Esophagus muscularis mucosa (tissue), 3 donors: ENCODE results near the gene GPRIN3.

Experiments used
- CTCF ChIP-seq, 3 experiments: fragments of 200-600 bp in 2 of 3; fragments of 450-650 bp in 1 of 3; sonication (generic) in 2 of 3; IDR thresholded peaks; one replicate each; pipeline ENCODE4 v1.5.1; 2017 to 2019; ENCODE audit warnings: antibody characterized with exemption in 3 of 3, mild to moderate bottlenecking in 2 of 3, moderate library complexity in 1 of 3
- POLR2AphosphoS5 ChIP-seq, 2 donors: sonication (generic); formaldehyde crosslinking; IDR thresholded peaks; one replicate each; pipeline ENCODE4 v1.6.1; 2017; ENCODE audit warnings: antibody characterized with exemption in 2 of 2

- TF ChIP-seq CTCF (IDR thresholded peaks at IDR 0.05) (no peak), POLR2AphosphoS5 (IDR thresholded peaks at IDR 0.05) (no peak)
Measured at GRCh38 chr4:89296399-89296798, 11.2 kb downstream of the GPRIN3 start.
